Heart left ventricle (tissue), 16 donors: ENCODE measurements around the gene PLCB2. TPM values are rescaled to one million over a fixed set of nuclear protein-coding genes. Genes with fewer than 3 reads are reported as not detected.

Source experiments
- ATAC-seq, 4 donors: fragments of 200-7000 bp; cut with Tn5 transposase; one replicate each; pipeline ENCODE4 v1.9.1; 2020 to 2022; ENCODE audit warnings: moderate library complexity in 4 of 4, mild to moderate bottlenecking in 3 of 4, moderate number of reproducible peaks in 1 of 4
- DNase-seq, 5 donors: peaks; one replicate each; pipeline ENCODE4 v3.0.0-alpha.2; 2020
- H3K27ac ChIP-seq, 12 donors: fragments of 200-600 bp; sonication (generic) in 4 of 12; one replicate each; pipeline versions ENCODE4 v1.5.0 to v1.8.0; 2016 to 2022; ENCODE audit warnings: mild to moderate bottlenecking in 2 of 12
- H3K27me3 ChIP-seq, 9 donors: fragments of 200-600 bp; sonication (generic) in 2 of 9; one replicate each; pipeline versions ENCODE4 v1.5.1 to v1.8.0; 2016 to 2022; ENCODE audit warnings: mild to moderate bottlenecking in 3 of 9
- H3K36me3 ChIP-seq, 9 donors: fragments of 200-600 bp; sonication (generic) in 2 of 9; one replicate each; pipeline versions ENCODE4 v1.5.0 to v1.8.0; 2018 to 2022; ENCODE audit warnings: mild to moderate bottlenecking in 2 of 9
- H3K4me1 ChIP-seq, 12 donors: fragments of 200-600 bp; sonication (generic) in 4 of 12; one replicate each; pipeline versions ENCODE4 v1.5.0 to v1.8.0; 2016 to 2022; ENCODE audit warnings: mild to moderate bottlenecking in 3 of 12
- H3K4me3 ChIP-seq, 12 donors: fragments of 200-600 bp; sonication (generic) in 4 of 12; one replicate each; pipeline versions ENCODE4 v1.5.0 to v1.8.0; 2017 to 2022; ENCODE audit warnings: mild to moderate bottlenecking in 9 of 12, moderate library complexity in 4 of 12
- H3K9me3 ChIP-seq, 12 donors: fragments of 200-600 bp; sonication (generic) in 4 of 12; one replicate each; pipeline versions ENCODE4 v1.5.0 to v1.8.0; 2016 to 2022; ENCODE audit warnings: mild to moderate bottlenecking in 1 of 12
- CTCF ChIP-seq, 12 donors: fragments of 200-600 bp; sonication (generic) in 4 of 12; IDR thresholded peaks; one replicate each; pipeline versions ENCODE4 v1.5.0 to v1.8.0; 2018 to 2022; ENCODE audit warnings: antibody characterized with exemption in 12 of 12, mild to moderate bottlenecking in 5 of 12
- POLR2A ChIP-seq, 2 donors: fragments of 450-650 bp; IDR thresholded peaks; one replicate each; pipeline ENCODE4 v1.6.1; 2017; ENCODE audit warnings: antibody characterized with exemption in 2 of 2, mild to moderate bottlenecking in 2 of 2, moderate library complexity in 2 of 2
- WGBS, 4 donors: extraction: QIAGEN DNeasy Blood & Tissue Kit in 2 of 4; methylation state at CpG; one replicate each; pipeline versions ENCODE4 v1.1.5 to v1.1.7; 2013 to 2018; 5-methylcytosine and 5-hydroxymethylcytosine counted together
- intact Hi-C, 10 donors: fragments of 100-400 bp; cut with DNase I; formaldehyde crosslinking; loops; one replicate each; pipeline versions ENCODE4 v1.11.1 to v1.14.2; 2022
- polyA plus RNA-seq, 2 donors: library from polyadenylated mRNA; stranded (reverse); fragments of 200-250 nt; gene quantifications; one replicate each; pipeline ENCODE4 v1.2.3, GENCODE V29; 2013
- total RNA-seq, 9 donors: library from RNA; depleted of rRNA in 2 of 9; stranded (reverse); fragments of >200 nt in 2 of 9; fragmentation: NEBNext Ultra II Directional in 3 of 9; extraction: Animal tissue kit (Norgen Biotek cat#: 25700) in 3 of 9; gene quantifications; one replicate each; pipeline versions ENCODE4 v1.1.0 to v1.2.4, GENCODE V29; 2016 to 2023
- donor health status: ischemic (EF 13 %, LVEDD 7.1; RV severe dilation, severe dysfunction).
- donor health status: healthy with polysubstance abuse.
- donor health status: DM: no; HTN: yes; CAD: no.
- donor health status: DM: no; HTN: no; CAD: no.
- donor health status: ischemic (EF 25% LVEDD 6.9; RV normal size, moderate dysfunction).
- donor health status: ischemic (EF 25% LVEDD 5.7; RV mildly dilated, moderate dysfunction).
- donor health status: healthy.
- donor health status: DM: yes; HTN: yes; CAD: no.
- donor health status: ischemic (EF 35%, LVEDD 5.7; RV mildly dilated, moderate dysfunction).
- donor health status: nonischemic (EF 11% LVEDD 7.7; RV severe dilation, severe dysfunction).
- donor health status: DM: yes; HTN: yes; CAD: no.
- donor health status: PGD.
- donor health status: ischemic (EF 29% LVEDD 5.4; RV normal size, mild dysfunction).
- donor health status: nonischemic (EF 23%, LVEDD 6.1; RV moderate dilation, normal function).

The PLCB2 gene
- total and polyA plus RNA-seq, 11 donors: 1.6 to 46.2 (median 4.8) TPM

- Histone ChIP-seq H3K27me3 (peaks cover 19 to 57% (median 45%) of the 10 kb centered on the region in 9 donors), H3K9me3 (no peaks in the 10 kb centered on the region), H3K4me1 (peaks cover 0 to 55% (median 30%) of the 10 kb centered on the region in 12 donors), H3K36me3 (peaks cover 0 to 11% (median 0%) of the 10 kb centered on the region in 9 donors), H3K4me3 (peak within 1 kb of the TSS; percentile 11 to 64 (median 50)), H3K27ac (no peak within 1 kb of the TSS)
- ATAC-seq (peak in 2 of 4 donors; percentile 3 to 34), DNase-seq (peak in 2 of 5 donors; percentile 23 to 76)
- TF ChIP-seq POLR2A (IDR thresholded peaks at IDR 0.05) (no peak), CTCF (IDR thresholded peaks at IDR 0.05) (no peak)
- intact Hi-C loops: no loop called here
- 9 to 18% (median 11%) methylated on average over 23 to 76 of the region's 76 CpGs for WGBS, 4 donors
Observed at GRCh38 chr15:40282869-40283614, 24.7 kb downstream of the PLCB2 start, which contains the start of gene ANKRD63. Gene ANKRD63 (minus strand): TSS chr15:40283064. CDS start chr15:40282586, 478 bp downstream.

GRCh38 chr15:40282147-40282868 lies 25.4 kb downstream of the PLCB2 start:
- WGBS, 4 donors: 0 to 4% (median 1%) methylated on average over 1 to 92 of the region's 92 CpGs
- H3K36me3 ChIP-seq: peaks cover 0 to 6% (median 0%) of the 10 kb centered on the region in 9 donors
- peak; percentile 16 to 54 (median 37) for TF ChIP-seq CTCF (IDR thresholded peaks at IDR 0.05)
- no peak for TF ChIP-seq POLR2A (IDR thresholded peaks at IDR 0.05)
- no peaks in the 10 kb centered on the region for H3K9me3 ChIP-seq
- peak in 3 of 5 donors; percentile 37 to 79 (median 56) for DNase-seq
- intact Hi-C loops: no loop called here
- ATAC-seq: peak in 2 of 4 donors; percentile 27 to 43
- peaks cover 19 to 62% (median 48%) of the 10 kb centered on the region in 9 donors for H3K27me3 ChIP-seq
- peaks cover 0 to 62% (median 30%) of the 10 kb centered on the region in 12 donors for H3K4me1 ChIP-seq
- peak overlapping the region; percentile 11 to 64 (median 50) for H3K4me3 ChIP-seq
- no peak overlapping the region for H3K27ac ChIP-seq

- DNase-seq (no peak), ATAC-seq (no peak)
- Histone ChIP-seq H3K4me1 (peaks cover 0 to 62% (median 29%) of the 10 kb centered on the region in 12 donors), H3K36me3 (peaks cover 0 to 2% (median 0%) of the 10 kb centered on the region in 9 donors), H3K4me3 (peak overlapping the region; percentile 11 to 64 (median 50)), H3K27me3 (peaks cover 19 to 62% (median 48%) of the 10 kb centered on the region in 9 donors), H3K27ac (no peak overlapping the region), H3K9me3 (no peaks in the 10 kb centered on the region)
- intact Hi-C loops: loop anchor here in 2 of 10 donors (2.0 kb wide), 2 partner anchors 29 to 143 kb away; no protein-coding TSS in a partner anchor
- no peak for TF ChIP-seq POLR2A (IDR thresholded peaks at IDR 0.05)
- no peak for TF ChIP-seq CTCF (IDR thresholded peaks at IDR 0.05)
- WGBS, 4 donors: 11 to 16% methylated on average over 51 of the region's 51 CpGs; no CpG with 5 or more reads in 2 of the 4 donors
Observed at GRCh38 chr15:40281801-40282146, 26.0 kb downstream of the PLCB2 start.
